HEK293 (cell line): ENCODE measurements around the gene CAT.

Experiments used
- CTCF ChIA-PET: fragments of 350-600 bp; formaldehyde crosslinking; extraction: SDS; loops from one replicate; lab custom pipeline; 2021; ENCODE audit warnings: antibody characterized with exemption; lab: Yijun Ruan, JAX
- POLR2A ChIA-PET: fragments of 300-600 bp; formaldehyde crosslinking; extraction: SDS; loops from one replicate; lab custom pipeline; 2020; ENCODE audit warnings: antibody characterized with exemption, inconsistent platforms; lab: Yijun Ruan, JAX
- H3K27ac ChIP-seq: fragments of 200-500 bp; sonication (Bioruptor generic); 2 replicates; pipeline ENCODE4 v1.5.1; 2014; ENCODE audit warnings: low read depth, low read length, control low read depth, inconsistent platforms; ENCODE audit errors: extremely low read depth
- H3K36me3 ChIP-seq, 2 experiments: fragments of 200-500 bp in 1 of 2; sonication (Bioruptor generic) in 1 of 2; 1 replicate in 1 of 2; 2 replicates in 1 of 2; pipeline ENCODE4 v1.5.1; 2014 to 2017; ENCODE audit warnings: inconsistent platforms in 2 of 2, low read length in 2 of 2; ENCODE audit not compliant: control insufficient read depth in 2 of 2, insufficient read depth in 1 of 2
- H3K4me1 ChIP-seq: fragments of 200-500 bp; sonication (Bioruptor generic); 2 replicates; pipeline ENCODE4 v1.5.1; 2014; ENCODE audit warnings: mild to moderate bottlenecking, low read length, inconsistent platforms; ENCODE audit not compliant: control insufficient read depth, insufficient read depth
- H3K4me3 ChIP-seq: 2 replicates; pipeline ENCODE4 v1.5.1; 2011; ENCODE audit warnings: low read depth, mild to moderate bottlenecking, control low read depth, low read length, moderate library complexity
- H3K9me3 ChIP-seq: fragments of 200-500 bp; sonication (Bioruptor generic); 2 replicates; pipeline ENCODE4 v1.5.1; 2014; ENCODE audit warnings: low read depth, low read length, inconsistent platforms; ENCODE audit not compliant: control insufficient read depth, insufficient read depth
- ELK4 ChIP-seq: IDR thresholded peaks from 2 replicates; pipeline ENCODE4 v1.6.1; 2011; ENCODE audit warnings: mild to moderate bottlenecking, low read depth, low read length, borderline replicate concordance
- GFI1B ChIP-seq: fragments of 450-650 bp; formaldehyde crosslinking; IDR thresholded peaks from 2 replicates; pipeline ENCODE4 v1.5.1; 2016; ENCODE audit warnings: missing biosample characterization, missing genetic modification characterization
- OSR2 ChIP-seq: fragments of 450-650 bp; formaldehyde crosslinking; IDR thresholded peaks from 2 replicates; pipeline ENCODE4 v1.5.1; 2016; ENCODE audit warnings: missing biosample characterization, missing genetic modification characterization
- OVOL3 ChIP-seq: fragments of 450-650 bp; formaldehyde crosslinking; IDR thresholded peaks from 2 replicates; pipeline ENCODE4 v1.5.1; 2016; ENCODE audit warnings: missing biosample characterization, missing genetic modification characterization
- SCRT2 ChIP-seq: fragments of 450-650 bp; formaldehyde crosslinking; IDR thresholded peaks from 2 replicates; pipeline ENCODE4 v1.5.1; 2016; ENCODE audit warnings: missing biosample characterization, missing genetic modification characterization
- SETDB1 ChIP-seq: IDR thresholded peaks from one replicate; pipeline ENCODE4 v1.6.1; 2017; ENCODE audit warnings: mild to moderate bottlenecking, low read length, moderate library complexity, mixed read lengths; ENCODE audit not compliant: insufficient read length
- SP3 ChIP-seq: fragments of 450-650 bp; formaldehyde crosslinking; IDR thresholded peaks from 2 replicates; pipeline ENCODE4 v1.5.1; 2016; ENCODE audit warnings: missing biosample characterization, missing genetic modification characterization
- ZBTB6 ChIP-seq: fragments of 450-650 bp; formaldehyde crosslinking; IDR thresholded peaks from 2 replicates; pipeline ENCODE4 v1.5.1; 2017; ENCODE audit warnings: missing biosample characterization, missing genetic modification characterization
- ZFP37 ChIP-seq: fragments of 450-650 bp; formaldehyde crosslinking; IDR thresholded peaks from 2 replicates; pipeline ENCODE4 v1.5.1; 2016; ENCODE audit warnings: missing biosample characterization, missing genetic modification characterization
- ZNF132 ChIP-seq: fragments of 450-650 bp; formaldehyde crosslinking; IDR thresholded peaks from 2 replicates; pipeline ENCODE4 v1.5.1; 2017; ENCODE audit warnings: missing biosample characterization, missing genetic modification characterization, borderline replicate concordance
- ZNF155 ChIP-seq: fragments of 450-650 bp; formaldehyde crosslinking; IDR thresholded peaks from 2 replicates; pipeline ENCODE4 v1.5.1; 2016; ENCODE audit warnings: missing biosample characterization, missing genetic modification characterization
- ZNF16 ChIP-seq: fragments of 450-650 bp; formaldehyde crosslinking; IDR thresholded peaks from 2 replicates; pipeline ENCODE4 v1.5.1; 2016; ENCODE audit warnings: low read depth, missing biosample characterization, missing genetic modification characterization
- ZNF202 ChIP-seq: fragments of 450-650 bp; formaldehyde crosslinking; IDR thresholded peaks from 2 replicates; pipeline ENCODE4 v1.5.1; 2016; ENCODE audit warnings: missing biosample characterization, missing genetic modification characterization, borderline replicate concordance
- ZNF221 ChIP-seq: fragments of 450-650 bp; formaldehyde crosslinking; IDR thresholded peaks from 2 replicates; pipeline ENCODE4 v1.5.1; 2017; ENCODE audit warnings: missing biosample characterization, missing genetic modification characterization, borderline replicate concordance
- ZNF354C ChIP-seq: fragments of 450-650 bp; formaldehyde crosslinking; IDR thresholded peaks from 2 replicates; pipeline ENCODE4 v1.5.1; 2016; ENCODE audit warnings: missing biosample characterization, missing genetic modification characterization, low read depth, borderline replicate concordance
- ZNF366 ChIP-seq: fragments of 450-650 bp; formaldehyde crosslinking; conservative IDR thresholded peaks from 2 replicates; pipeline ENCODE4 v1.5.1; 2016; ENCODE audit warnings: missing biosample characterization, missing genetic modification characterization
- ZNF391 ChIP-seq: fragments of 450-650 bp; formaldehyde crosslinking; IDR thresholded peaks from 2 replicates; pipeline ENCODE4 v1.5.1; 2016; ENCODE audit warnings: low read depth, missing biosample characterization, missing genetic modification characterization, borderline replicate concordance
- ZNF433 ChIP-seq: fragments of 450-650 bp; formaldehyde crosslinking; IDR thresholded peaks from 2 replicates; pipeline ENCODE4 v1.5.1; 2016; ENCODE audit warnings: missing biosample characterization, missing genetic modification characterization, low read depth
- ZNF501 ChIP-seq: fragments of 450-650 bp; formaldehyde crosslinking; IDR thresholded peaks from 2 replicates; pipeline ENCODE4 v1.5.1; 2016; ENCODE audit warnings: missing biosample characterization, missing genetic modification characterization
- ZNF558 ChIP-seq: fragments of 450-650 bp; formaldehyde crosslinking; IDR thresholded peaks from 2 replicates; pipeline ENCODE4 v1.5.1; 2016; ENCODE audit warnings: missing biosample characterization, missing genetic modification characterization
- ZNF692 ChIP-seq: fragments of 450-650 bp; formaldehyde crosslinking; IDR thresholded peaks from 2 replicates; pipeline ENCODE4 v1.5.1; 2016; ENCODE audit warnings: missing biosample characterization, missing genetic modification characterization
- ZNF76 ChIP-seq: fragments of 450-650 bp; formaldehyde crosslinking; IDR thresholded peaks from 2 replicates; pipeline ENCODE4; 2016; ENCODE audit warnings: low read depth, missing biosample characterization, missing genetic modification characterization, borderline replicate concordance
- ZNF776 ChIP-seq: fragments of 450-650 bp; formaldehyde crosslinking; IDR thresholded peaks from 2 replicates; pipeline ENCODE4 v1.5.0; 2017; ENCODE audit warnings: missing biosample characterization, missing genetic modification characterization, borderline replicate concordance
- ZNF791 ChIP-seq: fragments of 450-650 bp; formaldehyde crosslinking; IDR thresholded peaks from 2 replicates; pipeline ENCODE4 v1.5.1; 2016; ENCODE audit warnings: missing biosample characterization, missing genetic modification characterization
- ZNF837 ChIP-seq: fragments of 450-650 bp; formaldehyde crosslinking; IDR thresholded peaks from 2 replicates; pipeline ENCODE4 v1.5.1; 2016; ENCODE audit warnings: missing biosample characterization, missing genetic modification characterization
- ZNF843 ChIP-seq: fragments of 450-650 bp; formaldehyde crosslinking; IDR thresholded peaks from 2 replicates; pipeline ENCODE4 v1.5.1; 2016; ENCODE audit warnings: missing biosample characterization, missing genetic modification characterization

The CAT gene

DNA sequence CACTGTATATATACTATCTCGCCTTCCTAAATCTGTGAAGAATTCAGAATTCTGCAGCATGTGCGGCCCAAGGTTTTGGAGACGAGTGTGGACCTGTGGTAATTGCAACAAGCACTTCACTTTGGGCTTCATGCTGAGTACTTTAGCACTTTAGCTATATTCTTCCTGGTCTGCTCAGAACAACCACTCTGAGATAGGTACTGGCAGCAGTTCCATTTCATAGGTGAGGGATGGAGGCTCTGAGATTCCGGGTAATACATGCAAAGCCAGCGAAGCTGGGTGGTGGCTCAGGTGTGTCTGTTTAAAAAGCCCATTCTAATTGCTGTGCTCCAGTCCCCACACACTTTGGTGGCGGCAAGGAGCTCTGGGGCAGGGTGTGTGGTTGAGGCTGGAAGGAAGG lies 68.4 kb downstream of the CAT start:
- no peak overlapping the region for H3K27ac ChIP-seq
- H3K4me3 ChIP-seq = no peak overlapping the region
- CTCF ChIA-PET = no interaction called here
- no peaks in the 10 kb centered on the region for H3K4me1 ChIP-seq
- no peaks in the 10 kb centered on the region for H3K36me3 ChIP-seq
- POLR2A ChIA-PET = no interaction called here
- TF ChIP-seq ZFP37 (tag by site-specific recombination) (no peak), SP3 (tag by site-specific recombination) (no peak), ZNF366 (tag by site-specific recombination) (no peak), GFI1B (no peak), OVOL3 (tag by site-specific recombination) (no peak), ZNF558 (no peak), ZNF501 (tag by site-specific recombination) (no peak), ZNF433 (no peak), ZNF791 (tag by site-specific recombination) (no peak), ZNF202 (tag by site-specific recombination) (no peak), OSR2 (tag by site-specific recombination) (no peak), ZNF354C (tag by site-specific recombination) (no peak), ZBTB6 (tag by site-specific recombination) (no peak), ZNF132 (tag by site-specific recombination) (no peak), ELK4 (no peak), ZNF391 (tag by site-specific recombination) (no peak), ZNF76 (tag by site-specific recombination) (no peak)
- TF ChIP-seq, all 188 proteins: peak for 0
- H3K9me3 ChIP-seq = no peaks in the 10 kb centered on the region

GRCh38 chr11:34507610-34508009 lies 68.9 kb downstream of the CAT start:
- no peak for TF ChIP-seq ZNF155
- TF ChIP-seq ZNF692 (tag by site-specific recombination) = no peak
- TF ChIP-seq ZNF16 = no peak
- TF ChIP-seq ZNF221 (tag by site-specific recombination) = no peak
- no peak for TF ChIP-seq SETDB1
- TF ChIP-seq ZNF837 (tag by site-specific recombination) = no peak
- no peak for TF ChIP-seq ZNF843 (tag by site-specific recombination)
- TF ChIP-seq ZNF76 (tag by site-specific recombination) = no peak
- TF ChIP-seq ZNF776 (tag by site-specific recombination) = no peak
- no peak for TF ChIP-seq SCRT2 (tag by site-specific recombination)
- H3K4me1 ChIP-seq = no peaks in the 10 kb centered on the region
- no peak overlapping the region for H3K27ac ChIP-seq
- no peaks in the 10 kb centered on the region for H3K9me3 ChIP-seq
- ChIA-PET CTCF (interaction anchor here (0.6 kb wide), 1 partner anchor 14 kb away, joined by 4 read pairs; no protein-coding TSS in a partner anchor), POLR2A (no interaction called here)
- H3K36me3 ChIP-seq = no peaks in the 10 kb centered on the region
- no peak overlapping the region for H3K4me3 ChIP-seq
